Activated CD4-positive, alpha-beta T cell treated with anti-CD3 and anti-CD28 coated beads, Interleukin-2, amount 50 U/mL, for 24 hours (primary cell): ENCODE data around the gene C3.
"Not testable (repeated sequence)": the region's sequence is repeated elsewhere in the genome, so short reads cannot be mapped to it uniquely, and the experiment has no call there.

Experiments
- DNase-seq, 2 donors: peaks; one replicate each; pipeline ENCODE4 v3.0.0-alpha.2; 2020; ENCODE audit warnings: low read depth in 1 of 2, low spot score in 1 of 2

The C3 gene

GRCh38 chr19:6720369-6721137 lies at the start of gene C3:
C3 (minus strand) TSS chr19:6720650; CDS start chr19:6720589, 61 bp downstream.
- DNase-seq = no peak

GRCh38 chr19:6769006-6769619 lies 48.7 kb upstream of the C3 start:
- DNase-seq = no peak

- DNase-seq = no peak
Measured at GRCh38 chr19:6768236-6768785, 47.9 kb upstream of the C3 start.

DNA sequence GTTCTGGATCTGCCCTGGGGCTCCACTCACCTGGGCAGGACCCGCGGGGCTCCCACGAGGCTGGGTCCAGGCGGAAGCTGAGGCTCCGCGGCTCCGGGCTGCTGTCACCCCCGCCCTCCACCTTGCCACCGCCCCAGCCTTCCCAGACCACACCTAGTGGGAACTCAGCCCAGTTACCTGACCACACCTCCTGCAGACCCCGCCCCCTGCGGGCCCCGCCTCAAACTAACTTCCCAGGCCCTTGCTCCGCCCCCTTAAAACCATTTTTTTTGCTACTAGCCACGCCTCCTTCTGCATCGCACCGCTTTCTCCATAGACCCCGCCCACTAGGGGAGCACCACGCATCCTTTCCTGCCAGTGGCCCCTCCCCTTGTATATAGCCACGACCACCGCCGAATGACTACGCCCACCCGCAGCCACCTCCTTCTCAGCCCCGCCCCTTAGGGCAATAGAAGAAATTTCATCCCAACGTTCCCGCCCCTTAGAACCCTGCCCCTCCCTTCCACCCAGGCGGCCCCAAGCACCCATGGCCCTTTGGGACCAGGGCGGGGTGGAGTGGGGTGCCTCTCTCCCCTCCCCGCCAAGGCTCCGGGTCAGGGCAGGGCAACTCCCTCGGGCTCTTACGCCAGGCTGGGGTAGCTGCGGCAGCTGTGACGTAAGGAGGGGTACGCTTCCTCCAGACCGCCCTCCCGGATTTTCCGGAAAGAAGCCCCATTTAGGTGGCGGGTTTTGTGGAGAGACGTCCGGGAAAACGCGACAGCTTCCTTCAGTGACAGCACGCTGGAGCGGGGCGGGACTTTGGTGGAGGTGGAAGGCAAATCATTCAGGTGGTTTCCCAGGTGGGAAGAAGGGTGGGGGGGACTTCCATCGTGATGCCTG lies 47.1 kb upstream of the C3 start, which contains the start of gene SH2D3A:
Gene SH2D3A, minus strand, starts transcription at position 79 of the 879 bp plus-strand sequence. CDS start 3,687 bp downstream, outside the sequence.
- peak; percentile 78 to 92 for DNase-seq

DNA sequence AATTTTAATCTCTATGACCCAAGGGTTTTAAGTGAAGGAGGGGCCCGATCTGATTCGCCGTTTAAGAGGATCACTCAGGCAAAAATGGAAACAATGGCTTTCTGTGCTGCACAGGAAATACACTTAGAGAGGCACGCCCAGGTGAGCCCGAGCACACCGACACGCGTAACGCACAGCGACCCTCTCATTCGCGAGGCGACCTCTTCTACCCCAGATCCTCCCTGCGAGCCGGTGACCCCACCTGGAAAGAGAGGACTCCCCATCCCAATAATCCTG lies 46.6 kb upstream of the C3 start:
- DNase-seq = no peak

DNA sequence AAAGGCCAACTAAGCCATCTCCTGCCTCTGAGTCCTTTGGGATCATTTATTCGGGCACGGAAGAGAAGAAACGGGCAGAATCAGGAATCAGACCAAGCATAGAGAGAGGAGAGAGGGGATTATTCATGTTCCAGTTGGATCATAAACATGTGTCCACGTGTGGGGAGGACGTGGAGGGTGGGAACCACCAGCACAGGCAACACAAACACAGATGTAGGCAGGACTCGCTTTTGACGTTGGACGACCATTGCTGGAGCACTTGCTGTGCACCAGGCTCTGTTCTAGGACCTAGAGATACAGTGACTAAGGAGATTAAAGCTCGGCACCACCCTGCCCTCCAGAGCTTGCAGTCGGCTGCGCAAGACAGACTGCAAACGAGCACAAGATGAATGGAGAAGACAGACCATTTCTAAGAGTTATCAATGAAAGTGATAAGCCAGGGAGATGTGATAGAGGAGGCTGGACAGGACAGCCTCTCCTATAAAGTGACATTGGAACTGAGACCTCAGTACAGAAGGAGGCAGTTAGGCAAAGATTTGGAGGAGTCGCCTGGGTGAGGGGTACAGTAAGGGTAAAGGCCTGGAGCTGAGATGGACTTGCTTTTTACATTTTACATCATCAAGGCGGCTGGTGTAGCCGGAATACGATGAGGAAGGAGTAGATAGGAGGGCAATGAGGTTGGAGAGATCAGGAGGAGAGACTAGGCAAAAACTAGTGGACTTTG lies 46.1 kb upstream of the C3 start:
- DNase-seq = no peak

GRCh38 chr19:6765738-6766356 lies 45.4 kb upstream of the C3 start:
- DNase-seq = no peak

DNA sequence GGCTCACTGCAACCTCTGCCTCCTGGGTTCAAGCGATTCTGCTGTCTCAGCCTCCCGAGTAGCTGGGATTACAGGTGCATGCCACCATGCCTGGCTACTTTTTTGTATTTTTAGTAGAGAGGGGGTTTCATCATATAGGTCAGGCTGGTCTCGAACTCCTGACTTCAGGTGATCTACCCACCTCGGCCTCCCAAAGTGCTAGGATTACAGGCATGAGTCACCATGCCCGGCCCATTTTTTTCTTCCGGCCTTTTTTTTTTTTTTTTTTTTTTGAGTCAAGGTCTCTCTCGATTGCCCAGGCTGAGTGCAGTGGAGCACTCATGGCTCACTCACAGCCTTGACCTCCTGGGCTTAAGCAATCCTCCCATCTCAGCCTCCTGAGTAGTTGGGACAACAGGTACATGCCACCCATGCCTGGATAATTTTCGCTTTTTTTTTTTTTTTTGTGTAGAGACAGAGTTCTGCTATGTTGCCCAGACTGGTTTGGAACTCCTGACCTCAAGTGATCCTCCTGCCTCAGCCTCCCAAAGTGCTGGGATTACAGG lies 41.9 kb upstream of the C3 start:
- not testable (repeated sequence) for DNase-seq

- no peak for DNase-seq
Measured at GRCh38 chr19:6761053-6761676, 40.7 kb upstream of the C3 start.

- DNase-seq = no peak
Measured at GRCh38 chr19:6760606-6761005, 40.2 kb upstream of the C3 start.

GRCh38 chr19:6754653-6755463 lies 34.4 kb upstream of the C3 start:
- DNase-seq = no peak

GRCh38 chr19:6754136-6754535 lies 33.7 kb upstream of the C3 start:
- DNase-seq = no peak

GRCh38 chr19:6753178-6754031 lies 33.0 kb upstream of the C3 start:
- DNase-seq = peak; percentile 66 to 81

GRCh38 chr19:6752256-6753177 lies 32.1 kb upstream of the C3 start:
- no peak for DNase-seq

GRCh38 chr19:6751189-6751588 lies 30.7 kb upstream of the C3 start:
- DNase-seq = no peak

GRCh38 chr19:6750062-6750461 lies 29.6 kb upstream of the C3 start:
- DNase-seq = no peak

DNA sequence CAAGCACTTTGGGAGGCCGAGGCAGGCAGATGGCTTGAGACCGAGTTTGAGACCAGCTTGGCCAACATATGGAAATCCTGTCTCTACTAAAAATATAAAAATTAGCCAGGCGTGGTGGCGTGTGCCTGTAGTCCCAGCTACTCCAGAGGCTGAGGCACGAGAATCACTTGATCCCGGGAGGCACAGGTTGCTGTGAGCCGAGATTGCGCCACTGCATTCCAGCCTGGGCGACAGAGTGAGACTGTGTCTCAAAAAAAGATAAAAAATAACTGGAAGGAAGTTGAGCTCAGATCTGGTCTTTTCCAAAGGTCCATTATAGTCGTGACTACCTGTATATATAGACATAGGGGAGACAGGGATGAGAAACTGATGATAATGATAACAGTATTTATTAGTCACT lies 28.1 kb upstream of the C3 start:
- DNase-seq = not testable (repeated sequence)
